T47D (cell line): ENCODE results near the gene SLC35B2.

ENCODE experiments used
- DNase-seq, 2 experiments: peaks; one replicate each; pipeline versions ENCODE4 v3.0.0 to v3.0.0-alpha.2; 2011 to 2012; ENCODE audit warnings: low read depth in 1 of 2, low spot score in 1 of 2
- JUND ChIP-seq: IDR thresholded peaks from 2 replicates; pipeline ENCODE4 v1.6.1; 2012; ENCODE audit warnings: low read depth
- in situ Hi-C: cut with HindIII; loops from 2 replicates; pipeline ENCODE4 v1.10.0; 2016; ENCODE audit warnings: low sequenced_read_pairs, low pct_unique_long_range_greater_than_20kb

Gene SLC35B2

GRCh38 chr6:44224029-44224964 is 33.0 kb downstream of the SLC35B2 start:
- no peak for DNase-seq
- no peak for TF ChIP-seq JUND
- in situ Hi-C loops = no loop called here

- DNase-seq = peak; percentile 72 to 86
- no peak for TF ChIP-seq JUND
- in situ Hi-C loops = no loop called here
Measured at GRCh38 chr6:44223319-44224028, 33.9 kb downstream of the SLC35B2 start, which contains the start of gene SLC29A1. SLC29A1 (plus strand) TSS chr6:44223595; CDS start chr6:44227314, 3,719 bp downstream.

- no peak for DNase-seq
- no peak for TF ChIP-seq JUND
- in situ Hi-C loops = no loop called here
Measured at GRCh38 chr6:44222486-44223318, 34.6 kb downstream of the SLC35B2 start.

GRCh38 chr6:44221961-44222335 is 35.4 kb downstream of the SLC35B2 start:
- in situ Hi-C loops = no loop called here
- DNase-seq = no peak
- TF ChIP-seq JUND = no peak

GRCh38 chr6:44221291-44221960 is 35.9 kb downstream of the SLC35B2 start:
- in situ Hi-C loops = no loop called here
- peak in 1 of 2 experiments; percentile 87 for DNase-seq
- TF ChIP-seq JUND = no peak

- in situ Hi-C loops = no loop called here
- TF ChIP-seq JUND = no peak
- no peak for DNase-seq
Measured at GRCh38 chr6:44220913-44221290, 36.4 kb downstream of the SLC35B2 start.

GRCh38 chr6:44219815-44220784 is 37.2 kb downstream of the SLC35B2 start:
- in situ Hi-C loops = no loop called here
- no peak for TF ChIP-seq JUND
- no peak for DNase-seq

- in situ Hi-C loops = no loop called here
- DNase-seq = peak in 1 of 2 experiments; percentile 80
- no peak for TF ChIP-seq JUND
Measured at GRCh38 chr6:44219053-44219814, 38.1 kb downstream of the SLC35B2 start.

GRCh38 chr6:44217332-44218143 is 39.8 kb downstream of the SLC35B2 start:
- no peak for TF ChIP-seq JUND
- in situ Hi-C loops = no loop called here
- DNase-seq = no peak
